MCF 10A (cell line): Measurements from ENCODE around the gene SIDT2. TPM values are rescaled to one million over a fixed set of nuclear protein-coding genes. Genes with fewer than 3 reads are reported as not detected.

Source experiments
- BruUV-seq: library from RNA; stranded (reverse); fragments of 400-500 nt; replicated peaks from 2 replicates; lab custom pipeline; 2021; lab: Mats Ljungman, UMichigan
- CTCF ChIA-PET: fragments of 300-600 bp; sonication (Branson Sonifier 250); formaldehyde crosslinking; extraction: SDS; loops from one replicate; lab custom pipeline; 2021; ENCODE audit warnings: antibody characterized with exemption, inconsistent platforms; lab: Yijun Ruan, JAX
- POLR2A ChIA-PET: fragments of 300-600, 350-650 bp; sonication (Branson Sonifier 250); formaldehyde crosslinking; extraction: SDS; loops from one replicate; lab custom pipeline; 2020; ENCODE audit warnings: antibody characterized with exemption, inconsistent platforms; lab: Yijun Ruan, JAX
- DNase-seq: peaks from one replicate; pipeline ENCODE4 v3.0.0-alpha.2; 2018; ENCODE audit not compliant: unreplicated experiment
- H3K27ac Mint-ChIP-seq: one replicate; pipeline ENCODE4 v1.8.0; 2022; ENCODE audit warnings: mild to moderate bottlenecking, low read depth, mixed read lengths; ENCODE audit not compliant: unreplicated experiment
- H3K27me3 Mint-ChIP-seq: one replicate; pipeline ENCODE4 v1.8.0; 2022; ENCODE audit warnings: mixed read lengths; ENCODE audit not compliant: insufficient read depth, unreplicated experiment
- H3K36me3 Mint-ChIP-seq: one replicate; pipeline ENCODE4 v1.8.0; 2022; ENCODE audit warnings: mild to moderate bottlenecking, moderate library complexity, mixed read lengths; ENCODE audit not compliant: insufficient read depth, unreplicated experiment
- H3K4me1 Mint-ChIP-seq: one replicate; pipeline ENCODE4 v1.8.0; 2022; ENCODE audit warnings: mixed read lengths; ENCODE audit not compliant: insufficient read depth, unreplicated experiment
- H3K4me3 Mint-ChIP-seq: one replicate; pipeline ENCODE4 v1.8.0; 2022; ENCODE audit warnings: mild to moderate bottlenecking, moderate library complexity, mixed read lengths; ENCODE audit not compliant: unreplicated experiment
- H3K9me3 Mint-ChIP-seq: one replicate; pipeline ENCODE4 v1.8.0; 2022; ENCODE audit warnings: mixed read lengths; ENCODE audit not compliant: unreplicated experiment
- intact Hi-C: fragments of 100-400 bp; cut with micrococcal nuclease; formaldehyde crosslinking; loops from 2 replicates; pipeline ENCODE4 v1.14.1; 2022
- total RNA-seq: library from RNA; stranded (reverse); gene quantifications from 2 replicates; pipeline ENCODE4 v1.2.3, GENCODE V29; 2022
- TF ChIP-seq, protein P1 (sequence below): fragments of 200-600 bp; IDR thresholded peaks from one replicate; pipeline ENCODE4 v1.8.0; 2022; ENCODE audit warnings: antibody characterized with exemption, mild to moderate bottlenecking; ENCODE audit not compliant: unreplicated experiment

The SIDT2 gene
- total RNA-seq, 1 experiment from 2014 or later, result 18.4 TPM

DNA sequence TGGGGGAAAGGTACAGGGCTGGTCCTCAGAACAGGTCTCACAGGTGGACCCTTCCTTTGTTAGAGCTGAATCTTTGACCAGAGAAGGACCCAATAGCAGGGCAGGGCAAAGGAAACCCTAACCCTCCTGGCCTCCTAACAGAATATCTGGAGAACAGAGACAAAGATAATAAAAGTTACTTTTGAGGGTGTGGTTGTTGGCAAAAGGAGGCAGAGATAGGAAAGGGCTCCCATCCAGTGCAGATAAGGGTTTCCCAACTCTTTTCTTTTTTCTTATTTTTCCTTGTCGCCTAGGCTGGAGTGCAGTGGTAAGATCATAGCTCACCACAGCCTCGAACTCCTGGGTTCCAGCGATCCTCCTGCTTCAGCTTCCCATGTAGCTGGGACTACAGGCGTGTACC, 41.5 kb downstream of the SIDT2 start:
- intact Hi-C loops, result no loop called here
- Mint-ChIP-seq H3K9me3 (no peaks in the 10 kb centered on the region), H3K4me1 (peaks cover 14% of the 10 kb centered on the region), H3K27me3 (no peaks in the 10 kb centered on the region), H3K4me3 (no peak overlapping the region), H3K36me3 (peaks cover 74% of the 10 kb centered on the region), H3K27ac (peak overlapping the region; percentile 57)
- TF ChIP-seq, protein P1, sequence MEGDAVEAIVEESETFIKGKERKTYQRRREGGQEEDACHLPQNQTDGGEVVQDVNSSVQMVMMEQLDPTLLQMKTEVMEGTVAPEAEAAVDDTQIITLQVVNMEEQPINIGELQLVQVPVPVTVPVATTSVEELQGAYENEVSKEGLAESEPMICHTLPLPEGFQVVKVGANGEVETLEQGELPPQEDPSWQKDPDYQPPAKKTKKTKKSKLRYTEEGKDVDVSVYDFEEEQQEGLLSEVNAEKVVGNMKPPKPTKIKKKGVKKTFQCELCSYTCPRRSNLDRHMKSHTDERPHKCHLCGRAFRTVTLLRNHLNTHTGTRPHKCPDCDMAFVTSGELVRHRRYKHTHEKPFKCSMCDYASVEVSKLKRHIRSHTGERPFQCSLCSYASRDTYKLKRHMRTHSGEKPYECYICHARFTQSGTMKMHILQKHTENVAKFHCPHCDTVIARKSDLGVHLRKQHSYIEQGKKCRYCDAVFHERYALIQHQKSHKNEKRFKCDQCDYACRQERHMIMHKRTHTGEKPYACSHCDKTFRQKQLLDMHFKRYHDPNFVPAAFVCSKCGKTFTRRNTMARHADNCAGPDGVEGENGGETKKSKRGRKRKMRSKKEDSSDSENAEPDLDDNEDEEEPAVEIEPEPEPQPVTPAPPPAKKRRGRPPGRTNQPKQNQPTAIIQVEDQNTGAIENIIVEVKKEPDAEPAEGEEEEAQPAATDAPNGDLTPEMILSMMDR, result no peak
- CTCF ChIA-PET, result interaction anchor here (0.6 to 4.2 kb wide), 4 partner anchors 9 to 76 kb away, joined by 3 to 27 read pairs (median 4); partner anchors contain the start of genes PAFAH1B2, PCSK7 and RNF214
- POLR2A ChIA-PET, result no interaction called here
- DNase-seq, result no peak
- BruUV-seq, result no TSS peak

- CTCF ChIA-PET, result interaction anchor here (0.7 to 4.2 kb wide), 4 partner anchors 11 to 77 kb away, joined by 3 to 27 read pairs (median 4); partner anchors contain the start of genes PAFAH1B2, PCSK7 and RNF214
- no peak overlapping the region for H3K27ac Mint-ChIP-seq
- intact Hi-C loops, result no loop called here
- TF ChIP-seq, protein P1, result no peak
- H3K4me1 Mint-ChIP-seq, result peaks cover 14% of the 10 kb centered on the region
- POLR2A ChIA-PET, result interaction anchor here (1.3 to 2.1 kb wide), 2 partner anchors 11 to 42 kb away, joined by 4 to 6 read pairs; partner anchors contain the start of genes PCSK7 and SIDT2
- peaks cover 73% of the 10 kb centered on the region for H3K36me3 Mint-ChIP-seq
- H3K4me3 Mint-ChIP-seq, result no peak overlapping the region
- BruUV-seq, result no TSS peak
- no peak for DNase-seq
- no peaks in the 10 kb centered on the region for H3K27me3 Mint-ChIP-seq
- no peaks in the 10 kb centered on the region for H3K9me3 Mint-ChIP-seq
Measured at GRCh38 chr11:117220568-117220967, 42.0 kb downstream of the SIDT2 start.

DNA sequence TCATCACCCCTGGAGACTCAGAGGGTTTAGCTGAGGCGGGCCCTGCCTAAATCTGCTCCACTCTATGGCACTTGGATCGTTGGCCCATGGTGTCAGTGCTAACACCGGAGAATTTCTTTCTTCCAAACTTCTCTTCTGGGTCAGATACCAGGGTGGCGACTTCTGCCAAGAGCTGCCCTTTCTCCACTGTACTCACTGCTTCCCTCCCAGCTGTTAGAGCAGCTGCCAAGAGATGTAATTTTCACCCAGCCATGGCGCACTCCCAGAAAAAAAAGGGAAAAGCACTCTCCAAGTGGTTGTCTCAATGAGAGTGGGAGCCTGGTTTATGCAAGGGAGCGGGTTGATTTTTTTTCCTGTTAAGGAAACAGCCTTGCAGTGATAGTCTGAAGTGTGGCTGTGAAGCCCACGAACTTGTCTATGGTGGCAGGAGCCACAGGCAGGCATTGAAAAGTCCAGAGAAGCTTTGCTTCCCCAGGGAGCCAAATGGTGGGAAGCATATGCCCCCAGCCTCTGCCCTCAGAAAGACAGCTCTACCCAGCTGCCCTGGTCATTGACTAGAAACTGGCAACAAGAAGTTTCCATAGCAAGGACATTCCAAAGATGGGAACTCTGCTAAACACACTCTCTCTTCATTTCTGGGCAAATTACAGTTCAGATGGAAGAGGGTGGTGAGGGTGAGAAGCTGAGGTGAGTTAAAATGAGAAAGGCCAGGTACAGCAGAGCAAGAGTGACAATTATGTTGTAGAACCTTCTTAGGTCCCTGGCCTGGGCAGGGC, 42.6 kb downstream of the SIDT2 start:
- TF ChIP-seq, protein P1, result no peak
- BruUV-seq, result no TSS peak
- POLR2A ChIA-PET, result interaction anchor here (1.3 to 2.1 kb wide), 2 partner anchors 10 to 43 kb away, joined by 4 to 6 read pairs; partner anchors contain the start of genes PCSK7 and SIDT2
- Mint-ChIP-seq H3K27me3 (no peaks in the 10 kb centered on the region), H3K4me1 (peaks cover 14% of the 10 kb centered on the region), H3K36me3 (peaks cover 70% of the 10 kb centered on the region), H3K4me3 (no peak overlapping the region), H3K9me3 (no peaks in the 10 kb centered on the region), H3K27ac (peak overlapping the region; percentile 89)
- no peak for DNase-seq
- CTCF ChIA-PET, result interaction anchor here (0.6 to 4.2 kb wide), 6 partner anchors 10 to 235 kb away, joined by 3 to 27 read pairs (median 4); partner anchors contain the start of genes PAFAH1B2, PCSK7 and RNF214
- intact Hi-C loops, result no loop called here
